Upper lobe of right lung (tissue), 1 donor: ENCODE results near the gene SULT1A1. TPM values are rescaled to one million over a fixed set of nuclear protein-coding genes. Genes with fewer than 3 reads are reported as not detected.

Experiments
- ATAC-seq: fragments of 200-7000 bp; cut with Tn5 transposase; one replicate; pipeline ENCODE4 v1.9.1; 2020; ENCODE audit warnings: mild to moderate bottlenecking, moderate library complexity
- DNase-seq: peaks from one replicate; pipeline ENCODE4 v3.0.0-alpha.2; 2020
- H3K27ac ChIP-seq: fragments of 200-600 bp; one replicate; pipeline ENCODE4 v1.8.0; 2022
- H3K27me3 ChIP-seq: fragments of 200-600 bp; one replicate; pipeline ENCODE4 v1.8.0; 2022; ENCODE audit warnings: mild to moderate bottlenecking
- H3K36me3 ChIP-seq: fragments of 200-600 bp; one replicate; pipeline ENCODE4 v1.8.0; 2022
- H3K4me1 ChIP-seq: fragments of 200-600 bp; one replicate; pipeline ENCODE4 v1.8.0; 2022
- H3K4me3 ChIP-seq: fragments of 200-600 bp; one replicate; pipeline ENCODE4 v1.8.0; 2022; ENCODE audit warnings: mild to moderate bottlenecking
- H3K9me3 ChIP-seq: fragments of 200-600 bp; one replicate; pipeline ENCODE4 v1.8.0; 2022
- CTCF ChIP-seq: fragments of 200-600 bp; IDR thresholded peaks from one replicate; pipeline ENCODE4 v1.8.0; 2022; ENCODE audit warnings: antibody characterized with exemption
- intact Hi-C: fragments of 100-400 bp; cut with DNase I; formaldehyde crosslinking; loops from one replicate; pipeline ENCODE4 v1.11.0; 2022
- total RNA-seq: library from RNA; stranded (reverse); fragmentation: NEBNext Ultra II Directional; extraction: Animal tissue kit (Norgen Biotek cat#: 25700); gene quantifications from one replicate; pipeline ENCODE4 v1.2.1, GENCODE V29; 2021
- donor health status: DM: no; HTN: yes; CAD: no; lungs with severe emphysema.

SULT1A1 gene
- total RNA-seq, 1 donor from 2014 or later: 55.4 TPM

GRCh38 chr16:28591355-28591754 is 18.5 kb downstream of the SULT1A1 start:
- no peak overlapping the region for H3K4me3 ChIP-seq
- no peak overlapping the region for H3K27ac ChIP-seq
- H3K9me3 ChIP-seq: no peaks in the 10 kb centered on the region
- intact Hi-C loops: no loop called here
- no peaks in the 10 kb centered on the region for H3K27me3 ChIP-seq
- ATAC-seq (no peak), DNase-seq (no peak)
- peaks cover 3% of the 10 kb centered on the region for H3K4me1 ChIP-seq
- no peak for TF ChIP-seq CTCF
- peaks cover 48% of the 10 kb centered on the region for H3K36me3 ChIP-seq

GRCh38 chr16:28590384-28591340 is 19.2 kb downstream of the SULT1A1 start:
- DNase-seq: no peak
- no peak for ATAC-seq
- H3K4me1 ChIP-seq: no peaks in the 10 kb centered on the region
- no peak overlapping the region for H3K4me3 ChIP-seq
- H3K27ac ChIP-seq: no peak overlapping the region
- H3K27me3 ChIP-seq: no peaks in the 10 kb centered on the region
- peaks cover 52% of the 10 kb centered on the region for H3K36me3 ChIP-seq
- H3K9me3 ChIP-seq: no peaks in the 10 kb centered on the region
- no peak for TF ChIP-seq CTCF
- intact Hi-C loops: no loop called here

- no peak for DNase-seq
- Histone ChIP-seq H3K27me3 (no peaks in the 10 kb centered on the region), H3K4me1 (no peaks in the 10 kb centered on the region), H3K36me3 (peaks cover 60% of the 10 kb centered on the region), H3K27ac (no peak overlapping the region), H3K4me3 (no peak overlapping the region), H3K9me3 (no peaks in the 10 kb centered on the region)
- intact Hi-C loops: no loop called here
- ATAC-seq: no peak
- no peak for TF ChIP-seq CTCF
Measured at GRCh38 chr16:28589930-28590329, 19.9 kb downstream of the SULT1A1 start.

- Histone ChIP-seq H3K4me3 (no peak overlapping the region), H3K4me1 (no peaks in the 10 kb centered on the region), H3K36me3 (peaks cover 64% of the 10 kb centered on the region), H3K9me3 (no peaks in the 10 kb centered on the region), H3K27me3 (no peaks in the 10 kb centered on the region), H3K27ac (no peak overlapping the region)
- DNase-seq: no peak
- no peak for ATAC-seq
- intact Hi-C loops: no loop called here
- no peak for TF ChIP-seq CTCF
Measured at GRCh38 chr16:28589069-28589468, 20.8 kb downstream of the SULT1A1 start.

GRCh38 chr16:28587386-28587785 is 22.5 kb downstream of the SULT1A1 start:
- Histone ChIP-seq H3K4me3 (no peak overlapping the region), H3K27me3 (no peaks in the 10 kb centered on the region), H3K27ac (no peak overlapping the region), H3K9me3 (no peaks in the 10 kb centered on the region), H3K36me3 (peaks cover 72% of the 10 kb centered on the region), H3K4me1 (no peaks in the 10 kb centered on the region)
- no peak for DNase-seq
- no peak for ATAC-seq
- TF ChIP-seq CTCF: no peak
- intact Hi-C loops: no loop called here
